HFF-Myc (cell line): ENCODE data around the gene CAMLG.

ENCODE experiments used
- DNase-seq: peaks from one replicate; pipeline ENCODE4 v3.0.0-alpha.2; 2011; ENCODE audit warnings: low read depth; ENCODE audit errors: extremely low read depth
- H3K4me3 ChIP-seq: replicated peaks from 2 replicates; pipeline ENCODE4 v1.5.1; 2011; ENCODE audit warnings: low read depth, mild to moderate bottlenecking, control low read depth, low read length
- TF ChIP-seq, protein P1 (sequence below): IDR thresholded peaks from 2 replicates; pipeline ENCODE4 v1.5.1; 2012; ENCODE audit warnings: mild to moderate bottlenecking, low read depth, low read length, control low read depth; ENCODE audit errors: missing control alignments

The CAMLG gene

DNA sequence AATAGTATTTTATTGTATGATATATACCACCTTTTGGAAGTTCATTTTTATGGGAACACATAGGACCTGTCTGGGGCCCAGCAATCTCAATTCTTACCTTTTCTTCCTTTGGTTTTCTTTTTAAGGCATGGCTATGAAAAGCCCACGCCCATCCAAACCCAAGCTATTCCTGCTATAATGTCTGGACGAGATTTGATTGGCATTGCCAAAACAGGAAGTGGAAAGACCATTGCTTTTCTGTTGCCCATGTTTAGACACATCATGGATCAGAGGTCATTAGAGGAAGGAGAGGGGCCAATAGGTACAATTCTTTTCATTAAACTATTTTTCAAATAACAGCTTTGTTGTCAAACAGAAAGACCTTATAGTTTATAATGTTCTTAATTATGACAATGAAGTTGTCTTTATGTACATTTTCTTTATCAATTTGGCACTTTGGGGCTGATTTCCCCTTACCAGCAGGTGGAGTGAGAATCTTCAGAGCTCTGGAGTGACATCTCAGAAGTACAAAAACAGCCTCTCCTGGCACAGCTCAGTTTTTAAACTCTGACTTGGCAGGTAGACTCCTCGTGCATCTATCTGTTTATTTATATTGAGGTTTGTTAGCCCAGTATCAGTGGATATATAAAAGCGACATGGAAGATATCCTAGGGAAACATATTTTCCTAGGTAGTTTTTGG, 46.0 kb downstream of the CAMLG start:
- no peak for DNase-seq
- TF ChIP-seq, protein P1, sequence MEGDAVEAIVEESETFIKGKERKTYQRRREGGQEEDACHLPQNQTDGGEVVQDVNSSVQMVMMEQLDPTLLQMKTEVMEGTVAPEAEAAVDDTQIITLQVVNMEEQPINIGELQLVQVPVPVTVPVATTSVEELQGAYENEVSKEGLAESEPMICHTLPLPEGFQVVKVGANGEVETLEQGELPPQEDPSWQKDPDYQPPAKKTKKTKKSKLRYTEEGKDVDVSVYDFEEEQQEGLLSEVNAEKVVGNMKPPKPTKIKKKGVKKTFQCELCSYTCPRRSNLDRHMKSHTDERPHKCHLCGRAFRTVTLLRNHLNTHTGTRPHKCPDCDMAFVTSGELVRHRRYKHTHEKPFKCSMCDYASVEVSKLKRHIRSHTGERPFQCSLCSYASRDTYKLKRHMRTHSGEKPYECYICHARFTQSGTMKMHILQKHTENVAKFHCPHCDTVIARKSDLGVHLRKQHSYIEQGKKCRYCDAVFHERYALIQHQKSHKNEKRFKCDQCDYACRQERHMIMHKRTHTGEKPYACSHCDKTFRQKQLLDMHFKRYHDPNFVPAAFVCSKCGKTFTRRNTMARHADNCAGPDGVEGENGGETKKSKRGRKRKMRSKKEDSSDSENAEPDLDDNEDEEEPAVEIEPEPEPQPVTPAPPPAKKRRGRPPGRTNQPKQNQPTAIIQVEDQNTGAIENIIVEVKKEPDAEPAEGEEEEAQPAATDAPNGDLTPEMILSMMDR = no peak
- H3K4me3 ChIP-seq = no peak overlapping the region

DNA sequence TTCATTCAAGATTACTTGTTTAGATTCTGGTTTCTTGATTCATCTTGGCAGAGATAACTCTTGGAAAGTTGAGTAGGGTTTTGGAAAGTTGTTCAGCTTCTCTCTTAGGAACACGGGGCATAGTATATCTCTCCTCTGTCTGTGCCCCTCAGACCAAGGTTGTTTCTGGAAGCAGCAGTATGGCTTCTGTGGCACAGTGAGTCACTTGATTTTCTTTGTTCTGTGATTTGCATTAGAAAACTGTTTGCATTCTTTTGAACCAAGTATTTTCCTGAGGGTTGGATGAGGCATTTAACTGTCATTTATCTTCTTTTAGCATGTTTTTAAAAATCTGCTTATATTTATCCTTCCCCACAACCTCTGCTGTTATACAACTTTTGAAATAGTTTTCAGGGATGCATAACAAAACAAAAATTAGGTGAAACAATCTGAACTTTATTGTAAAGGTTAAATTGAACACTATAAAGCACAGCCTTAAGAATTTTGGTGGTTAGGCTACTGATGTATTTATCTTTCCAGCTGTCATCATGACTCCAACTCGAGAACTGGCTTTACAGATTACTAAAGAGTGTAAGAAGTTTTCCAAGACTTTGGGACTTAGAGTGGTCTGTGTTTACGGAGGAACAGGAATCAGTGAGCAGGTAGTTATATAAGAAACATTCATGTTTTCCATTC, 46.7 kb downstream of the CAMLG start:
- TF ChIP-seq, protein P1 = no peak
- no peak for DNase-seq
- H3K4me3 ChIP-seq = no peak overlapping the region

DNA sequence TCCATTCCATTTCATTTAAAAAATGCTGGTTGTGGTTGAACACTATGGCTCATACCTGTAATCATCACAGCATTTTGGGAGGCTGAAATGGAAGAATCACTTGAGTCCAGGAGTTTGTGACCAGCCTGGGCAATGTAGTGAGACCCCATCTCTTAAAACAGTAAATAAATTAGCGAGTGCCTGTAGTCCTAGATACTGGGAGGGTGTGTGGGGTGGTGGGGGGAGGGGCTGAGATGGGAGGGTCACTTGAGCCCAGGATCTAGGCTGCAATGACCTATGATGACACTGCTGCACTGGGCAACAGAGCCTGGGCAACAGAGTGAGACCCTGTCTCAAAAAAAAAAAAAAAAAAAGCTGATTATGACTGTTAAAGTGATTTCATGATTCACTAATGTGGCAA, 49.3 kb downstream of the CAMLG start:
- DNase-seq = no peak
- TF ChIP-seq, protein P1 = no peak
- H3K4me3 ChIP-seq = no peak overlapping the region

DNA sequence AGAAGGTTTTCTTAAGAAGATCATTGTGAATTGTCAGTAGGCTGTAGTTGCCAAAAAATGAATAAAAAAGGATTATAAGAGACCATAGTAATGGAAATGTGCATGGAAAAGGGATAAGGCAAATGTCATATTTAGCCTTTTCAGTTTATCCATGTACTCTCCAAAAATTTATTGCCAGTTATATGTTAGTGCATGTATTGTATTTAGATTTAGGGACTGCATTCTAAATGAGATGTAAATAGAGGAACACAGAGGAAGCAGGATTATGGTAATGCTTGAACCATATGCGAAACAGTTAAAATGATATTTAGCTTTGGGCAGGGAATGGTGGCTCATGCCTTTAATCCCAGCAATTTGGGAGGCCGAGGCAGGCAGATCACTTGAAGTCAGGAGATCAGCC, 53.2 kb downstream of the CAMLG start:
- DNase-seq = no peak
- TF ChIP-seq, protein P1 = no peak
- H3K4me3 ChIP-seq = no peak overlapping the region

DNA sequence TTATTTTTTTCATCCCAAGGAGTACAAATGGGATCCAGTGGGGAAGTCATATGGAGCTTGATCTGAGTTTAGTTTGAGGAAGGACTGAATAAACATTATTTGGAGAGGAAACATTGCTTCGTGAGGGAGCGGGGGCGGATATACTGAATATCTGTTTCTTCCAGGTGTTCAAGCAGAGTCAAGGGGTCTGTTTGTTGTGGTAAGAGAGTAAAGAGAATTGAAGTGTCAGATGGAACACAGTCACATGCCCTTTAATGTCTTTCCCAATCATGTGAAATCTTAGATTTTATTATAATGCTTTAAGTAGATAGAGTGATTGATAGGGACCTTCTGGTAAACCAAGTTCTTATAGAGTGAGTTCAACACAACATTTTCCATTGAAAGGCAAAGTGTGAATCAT, 53.9 kb downstream of the CAMLG start:
- TF ChIP-seq, protein P1 = no peak
- H3K4me3 ChIP-seq = no peak overlapping the region
- no peak for DNase-seq

DNA sequence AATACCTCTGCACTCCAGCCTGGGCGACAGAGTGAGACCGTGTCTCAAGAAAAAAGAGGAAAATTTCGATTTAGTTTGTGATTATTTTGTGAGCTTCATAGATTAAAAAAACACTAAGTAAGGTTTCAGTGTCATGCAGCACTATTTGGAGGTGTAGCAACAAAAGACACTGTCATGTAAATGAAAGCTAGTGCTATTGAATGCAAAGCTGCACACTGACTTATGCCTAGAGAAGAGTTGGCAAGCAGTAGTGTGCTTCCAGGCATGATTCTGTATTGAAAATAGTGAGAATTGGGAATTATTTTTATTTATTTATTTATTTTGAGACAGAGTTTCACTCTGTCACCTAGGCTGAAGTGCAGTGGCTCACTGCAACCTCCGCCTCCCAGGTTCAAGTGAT, 54.8 kb downstream of the CAMLG start:
- no peak overlapping the region for H3K4me3 ChIP-seq
- TF ChIP-seq, protein P1 = no peak
- DNase-seq = no peak

DNA sequence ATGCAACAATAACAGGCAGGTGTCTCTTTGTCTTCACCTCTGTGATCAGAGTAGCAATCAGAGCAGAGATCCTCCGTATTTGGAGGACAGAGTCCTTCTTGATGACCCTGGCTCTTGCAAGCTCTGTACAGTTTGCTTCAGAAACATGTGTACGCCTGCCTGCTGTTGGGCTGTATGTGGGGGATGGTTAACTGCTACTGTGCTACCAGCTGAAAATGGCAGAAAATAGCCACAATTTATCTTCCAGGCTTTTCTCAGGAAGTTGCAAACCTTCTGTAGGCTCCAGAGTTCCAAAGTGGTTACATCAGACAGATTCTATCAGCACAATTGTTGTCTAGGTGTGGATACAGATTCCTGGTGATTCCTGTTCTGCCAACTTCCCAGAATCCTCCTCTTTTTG, 55.7 kb downstream of the CAMLG start:
- TF ChIP-seq, protein P1 = no peak
- H3K4me3 ChIP-seq = no peak overlapping the region
- no peak for DNase-seq
